ENCODE data around the gene CRK. TPM values are rescaled to one million over a fixed set of nuclear protein-coding genes. Genes with fewer than 3 reads are reported as not detected.
"Not testable (repeated sequence)": the region's sequence is repeated elsewhere in the genome, so short reads cannot be mapped to it uniquely, and the experiment has no call there.

Gene CRK
- total and polyA plus RNA-seq, 8 donors: 18.0 to 87.5 (median 36.7) TPM

GRCh38 chr17:1391577-1391976, 64.5 kb downstream of the CRK start:
- H3K27me3 ChIP-seq: no peaks in the 10 kb centered on the region
- TF ChIP-seq POLR2A (IDR thresholded peaks at IDR 0.05): no peak
- no peak for TF ChIP-seq EP300 (IDR thresholded peaks at IDR 0.05)
- no peak for TF ChIP-seq POLR2AphosphoS5 (IDR thresholded peaks at IDR 0.05)
- TF ChIP-seq CTCF (IDR thresholded peaks at IDR 0.05): no peak
- WGBS, 5 donors: 87 to 90% (median 89%) methylated on average over 9 of the region's 9 CpGs
- intact Hi-C loops (cut with DNase I; ENCODE audit: low total_unique reads): no loop called here
- H3K4me1 ChIP-seq: peaks cover 87 to 100% (median 94%) of the 10 kb centered on the region in 4 donors
- H3K36me3 ChIP-seq: peaks cover 0 to 10% (median 8%) of the 10 kb centered on the region in 4 donors
- no peaks in the 10 kb centered on the region for H3K9me3 ChIP-seq
- peak overlapping the region in 2 of 5 donors; percentile 59 to 71 for H3K27ac ChIP-seq
- peak overlapping the region in 1 of 4 donors; percentile 6 for H3K4me3 ChIP-seq
- DNase-seq: no peak

GRCh38 chr17:1390432-1391367, 65.3 kb downstream of the CRK start:
- H3K4me1 ChIP-seq: peaks cover 85 to 100% (median 95%) of the 10 kb centered on the region in 4 donors
- peak overlapping the region in 1 of 4 donors; percentile 16 for H3K4me3 ChIP-seq
- H3K9me3 ChIP-seq: no peaks in the 10 kb centered on the region
- no peak for TF ChIP-seq EP300 (IDR thresholded peaks at IDR 0.05)
- peak overlapping the region in 3 of 5 donors; percentile 18 to 71 (median 59) for H3K27ac ChIP-seq
- H3K36me3 ChIP-seq: peaks cover 0 to 2% (median under 1%) of the 10 kb centered on the region in 4 donors
- no peak for DNase-seq
- WGBS, 5 donors: 9 to 15% (median 13%) methylated on average over 6 of the region's 6 CpGs
- no peaks in the 10 kb centered on the region for H3K27me3 ChIP-seq
- intact Hi-C loops (cut with DNase I; ENCODE audit: low total_unique reads): no loop called here

GRCh38 chr17:1387490-1388227, 68.4 kb downstream of the CRK start:
- H3K27me3 ChIP-seq; H3K9me3 ChIP-seq; intact Hi-C loops (cut with DNase I; ENCODE audit: low total_unique reads); H3K36me3 ChIP-seq; DNase-seq; H3K27ac ChIP-seq; H3K4me3 ChIP-seq: not testable (repeated sequence)
- 56 to 67% (median 59%) methylated on average over 18 to 22 of the region's 22 CpGs for WGBS, 5 donors
- peaks cover 77 to 100% (median 96%) of the 10 kb centered on the region in 4 donors for H3K4me1 ChIP-seq

GRCh38 chr17:1386675-1387190, 69.3 kb downstream of the CRK start:
- DNase-seq; H3K27me3 ChIP-seq; intact Hi-C loops (cut with DNase I; ENCODE audit: low total_unique reads); H3K36me3 ChIP-seq; H3K9me3 ChIP-seq; H3K4me3 ChIP-seq; H3K27ac ChIP-seq: not testable (repeated sequence)
- WGBS, 5 donors: 81 to 88% (median 85%) methylated on average over 8 of the region's 8 CpGs
- peaks cover 72 to 100% (median 95%) of the 10 kb centered on the region in 4 donors for H3K4me1 ChIP-seq

- Histone ChIP-seq H3K27ac (no peak overlapping the region), H3K9me3 (no peaks in the 10 kb centered on the region), H3K27me3 (no peaks in the 10 kb centered on the region), H3K36me3 (peaks cover 0 to 5% (median 0%) of the 10 kb centered on the region in 4 donors), H3K4me3 (no peak overlapping the region), H3K4me1 (peaks cover 72 to 100% (median 94%) of the 10 kb centered on the region in 4 donors)
- TF ChIP-seq POLR2A (IDR thresholded peaks at IDR 0.05) (no peak), POLR2AphosphoS5 (IDR thresholded peaks at IDR 0.05) (no peak), CTCF (IDR thresholded peaks at IDR 0.05) (no peak), EP300 (IDR thresholded peaks at IDR 0.05) (no peak)
- WGBS, 5 donors: 66 to 72% (median 70%) methylated on average over 2 of the region's 2 CpGs
- DNase-seq: no peak
- intact Hi-C loops (cut with DNase I; ENCODE audit: low total_unique reads): no loop called here
These were observed 69.8 kb downstream of the CRK start for GRCh38 chr17:1386265-1386664.

All from stomach (tissue), 9 donors.